Choroid plexus epithelial cell (primary cell): ENCODE results near the gene ADAMTS8.

Experiments
- DNase-seq: peaks from one replicate; pipeline ENCODE4 v3.0.0-alpha.2; 2010; ENCODE audit warnings: low read depth
- H3K4me3 ChIP-seq: 2 replicates; pipeline ENCODE4 v1.5.1; 2011; ENCODE audit warnings: low read depth, mild to moderate bottlenecking, control low read depth, low read length, moderate library complexity
- CTCF ChIP-seq: conservative IDR thresholded peaks from 2 replicates; pipeline ENCODE4 v1.5.1; 2011; ENCODE audit warnings: low read depth, mild to moderate bottlenecking, control low read depth, inconsistent platforms, low read length, moderate library complexity

ADAMTS8 gene

GRCh38 chr11:130429120-130429681 is 792 bp upstream of the ADAMTS8 start:
- no peak for TF ChIP-seq CTCF
- H3K4me3 ChIP-seq: no peak overlapping the region
- DNase-seq: no peak

- TF ChIP-seq CTCF: peak; percentile 36
- DNase-seq: no peak
- H3K4me3 ChIP-seq: no peak overlapping the region
These were observed 661 bp downstream of the ADAMTS8 start for GRCh38 chr11:130427581-130428315.

- no peak overlapping the region for H3K4me3 ChIP-seq
- no peak for DNase-seq
- TF ChIP-seq CTCF: no peak
These were observed 1.5 kb downstream of the ADAMTS8 start for GRCh38 chr11:130426837-130427341.

GRCh38 chr11:130426223-130426836 is 2.1 kb downstream of the ADAMTS8 start:
- H3K4me3 ChIP-seq: no peak overlapping the region
- DNase-seq: no peak
- no peak for TF ChIP-seq CTCF

- TF ChIP-seq CTCF: no peak
- DNase-seq: no peak
These were observed 3.3 kb downstream of the ADAMTS8 start for GRCh38 chr11:130425156-130425555.

GRCh38 chr11:130424613-130425140 is 3.7 kb downstream of the ADAMTS8 start:
- no peak overlapping the region for H3K4me3 ChIP-seq
- no peak for TF ChIP-seq CTCF
- DNase-seq: no peak

More at GRCh38 chr11:130425156-130425555, 3.3 kb downstream of the ADAMTS8 start:
- H3K4me3 ChIP-seq: no peak overlapping the region
